Tibial nerve (tissue), 4 donors: Measurements from ENCODE around the gene AGAP5. TPM values are rescaled to one million over a fixed set of nuclear protein-coding genes. Genes with fewer than 3 reads are reported as not detected.
"Not testable (repeated sequence)": the region's sequence is repeated elsewhere in the genome, so short reads cannot be mapped to it uniquely, and the experiment has no call there.

Experiments
- DNase-seq, 2 donors: peaks; one replicate each; pipeline ENCODE4 v3.0.0-alpha.2; 2019; ENCODE audit warnings: low spot score in 2 of 2
- H3K27ac ChIP-seq, 4 donors: fragments of 200-600 bp; sonication (generic) in 3 of 4; one replicate each; pipeline ENCODE4 v1.5.1; 2017 to 2019; ENCODE audit warnings: mild to moderate bottlenecking in 1 of 4
- H3K27me3 ChIP-seq, 2 donors: fragments of 200-600 bp; sonication (generic) in 1 of 2; one replicate each; pipeline versions ENCODE4 v1.5.1 to v1.6.0; 2017 to 2019
- H3K36me3 ChIP-seq, 3 donors: fragments of 200-600 bp; sonication (generic); one replicate each; pipeline ENCODE4 v1.5.1; 2018 to 2019
- H3K4me1 ChIP-seq, 4 donors: fragments of 200-600 bp; sonication (generic) in 3 of 4; one replicate each; pipeline ENCODE4 v1.5.1; 2017 to 2019
- H3K4me3 ChIP-seq, 4 donors: fragments of 200-600 bp; sonication (generic) in 3 of 4; one replicate each; pipeline ENCODE4 v1.5.1; 2017 to 2019; ENCODE audit warnings: mild to moderate bottlenecking in 1 of 4, moderate library complexity in 1 of 4
- H3K9me3 ChIP-seq, 4 donors: fragments of 200-600 bp; sonication (generic) in 3 of 4; one replicate each; pipeline ENCODE4 v1.5.1; 2017 to 2019
- WGBS, 2 donors: methylation state at CpG; one replicate each; pipeline ENCODE4 v1.1.5; 2018; 5-methylcytosine and 5-hydroxymethylcytosine counted together
- total RNA-seq, 4 donors: library from RNA; depleted of rRNA; stranded (reverse); fragments of >200 nt; gene quantifications; one replicate each; pipeline ENCODE4 v1.1.0, GENCODE V29; 2016

The AGAP5 gene
- total RNA-seq, 4 donors from 2014 or later: 7.8 to 13.8 (median 8.8) TPM

DNA sequence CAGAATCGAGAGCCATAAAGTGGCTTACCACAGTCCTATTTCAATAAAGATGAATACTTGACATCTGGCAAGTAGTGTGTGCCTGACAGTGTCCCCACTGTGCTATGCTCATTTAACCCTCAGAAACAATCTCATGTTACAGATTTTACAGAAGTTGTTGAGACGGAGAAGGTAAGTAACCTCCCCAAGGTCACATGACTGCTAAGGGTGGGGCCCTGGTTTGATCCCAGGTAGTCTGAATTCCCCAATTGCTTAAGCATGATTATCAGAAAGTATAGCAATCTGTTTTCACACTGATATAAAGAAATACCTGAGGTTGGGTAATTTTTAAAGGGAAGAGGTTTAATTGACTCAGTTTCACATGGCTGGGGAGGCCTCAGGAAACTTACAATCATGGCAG is 910 bp upstream of the AGAP5 start:
- H3K36me3 ChIP-seq: peaks cover 0 to 21% (median 0%) of the 10 kb centered on the region in 3 donors
- not testable (repeated sequence) for DNase-seq, H3K4me1 ChIP-seq, H3K9me3 ChIP-seq, H3K4me3 ChIP-seq, H3K27ac ChIP-seq, H3K27me3 ChIP-seq
- WGBS, 2 donors: 88 to 93% methylated on average over 2 of the region's 2 CpGs

DNA sequence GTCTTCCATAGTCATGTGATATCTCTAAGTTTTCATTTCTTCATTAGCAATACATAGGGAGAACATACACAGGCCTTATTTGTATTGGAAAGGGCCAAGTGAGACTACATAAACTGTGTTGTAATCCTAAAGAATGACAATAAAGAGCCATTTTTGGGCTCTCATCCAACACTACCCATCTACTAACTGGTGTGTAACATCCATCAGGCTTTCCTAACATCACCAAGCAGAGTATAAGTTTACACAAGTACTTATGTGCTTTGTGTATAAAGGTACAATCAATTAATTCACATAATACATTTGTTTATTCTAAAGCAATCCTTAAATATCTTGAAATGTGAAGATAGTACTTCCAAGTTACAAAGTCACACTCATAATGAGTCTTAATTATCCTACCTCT is 2.6 kb downstream of the AGAP5 start:
- not testable (repeated sequence) for H3K4me1 ChIP-seq, H3K4me3 ChIP-seq, H3K27me3 ChIP-seq, H3K9me3 ChIP-seq, H3K27ac ChIP-seq, DNase-seq
- peaks cover 0 to 17% (median 0%) of the 10 kb centered on the region in 3 donors for H3K36me3 ChIP-seq

DNA sequence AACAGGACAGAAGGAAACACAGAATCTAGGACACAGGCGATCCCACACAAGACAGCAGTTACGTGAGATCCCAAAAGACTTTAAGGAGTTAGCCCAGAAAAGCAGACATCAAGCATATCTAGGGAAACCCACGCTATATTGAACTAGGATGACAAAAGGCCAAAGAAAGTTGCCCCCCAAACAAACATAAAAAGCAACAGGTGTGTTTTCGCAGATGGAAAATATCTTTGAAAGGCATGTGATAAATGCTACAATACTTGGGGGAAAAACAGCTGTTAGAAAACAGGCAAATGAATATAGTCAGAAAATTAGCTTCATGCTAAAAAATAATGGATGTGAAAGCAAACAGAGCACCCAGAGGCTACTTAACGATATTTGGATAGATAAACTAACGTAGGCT is 7.2 kb downstream of the AGAP5 start:
- WGBS, 2 donors: 86 to 90% methylated on average over 6 of the region's 6 CpGs
- H3K9me3 ChIP-seq, H3K27me3 ChIP-seq, DNase-seq, H3K4me3 ChIP-seq, H3K27ac ChIP-seq, H3K4me1 ChIP-seq: not testable (repeated sequence)
- H3K36me3 ChIP-seq: peaks cover 0 to 18% (median 0%) of the 10 kb centered on the region in 3 donors

DNA sequence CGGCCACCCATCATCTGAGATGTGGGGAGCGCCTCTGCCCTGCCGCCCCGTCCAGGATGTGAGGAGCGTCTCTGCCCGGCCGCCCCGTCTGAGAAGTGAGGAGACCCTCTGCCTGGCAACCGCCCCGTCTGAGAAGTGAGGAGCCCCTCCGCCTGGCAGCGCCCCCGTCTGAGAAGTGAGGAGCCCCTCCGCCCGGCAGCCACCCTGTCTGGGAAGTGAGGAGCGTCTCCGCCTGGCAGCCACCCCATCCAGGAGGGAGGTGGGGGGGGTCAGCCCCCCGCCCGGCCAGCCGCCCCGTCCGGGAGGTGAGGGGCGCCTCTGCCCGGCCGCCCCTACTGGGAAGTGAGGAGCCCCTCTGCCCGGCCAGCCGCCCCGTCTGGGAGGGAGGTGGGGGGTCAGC is 8.3 kb downstream of the AGAP5 start:
- not testable (repeated sequence) for DNase-seq, H3K27ac ChIP-seq, H3K4me3 ChIP-seq, H3K9me3 ChIP-seq, H3K27me3 ChIP-seq, H3K4me1 ChIP-seq
- WGBS, 2 donors: 98% methylated on average over 15 of the region's 28 CpGs; no CpG with 5 or more reads in 1 of the 2 donors
- peaks cover 0 to 22% (median 0%) of the 10 kb centered on the region in 3 donors for H3K36me3 ChIP-seq

DNA sequence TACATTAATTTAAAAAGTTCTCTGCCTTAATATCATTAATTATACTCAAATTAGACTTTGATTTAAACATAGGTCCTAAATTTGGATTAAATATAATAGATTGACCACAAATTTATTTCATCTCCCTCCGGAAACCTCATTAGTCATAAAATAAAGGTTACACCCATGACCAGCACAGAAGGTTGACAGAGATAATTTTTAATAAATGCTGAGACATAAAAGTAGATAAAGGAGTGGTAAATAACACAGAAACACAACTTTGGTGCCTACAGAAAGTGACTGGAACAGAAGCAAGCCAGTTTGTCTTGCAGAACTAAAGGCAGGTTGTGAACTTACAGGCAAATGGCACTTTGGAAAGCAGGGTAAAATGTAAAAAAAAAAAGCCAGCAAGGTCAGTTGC is 10.3 kb downstream of the AGAP5 start:
- H3K36me3 ChIP-seq: peaks cover 0 to 22% (median 0%) of the 10 kb centered on the region in 3 donors
- not testable (repeated sequence) for H3K4me1 ChIP-seq, H3K27ac ChIP-seq, H3K4me3 ChIP-seq, H3K27me3 ChIP-seq, DNase-seq, H3K9me3 ChIP-seq
- 87 to 90% methylated on average over 1 of the region's 1 CpG for WGBS, 2 donors

DNA sequence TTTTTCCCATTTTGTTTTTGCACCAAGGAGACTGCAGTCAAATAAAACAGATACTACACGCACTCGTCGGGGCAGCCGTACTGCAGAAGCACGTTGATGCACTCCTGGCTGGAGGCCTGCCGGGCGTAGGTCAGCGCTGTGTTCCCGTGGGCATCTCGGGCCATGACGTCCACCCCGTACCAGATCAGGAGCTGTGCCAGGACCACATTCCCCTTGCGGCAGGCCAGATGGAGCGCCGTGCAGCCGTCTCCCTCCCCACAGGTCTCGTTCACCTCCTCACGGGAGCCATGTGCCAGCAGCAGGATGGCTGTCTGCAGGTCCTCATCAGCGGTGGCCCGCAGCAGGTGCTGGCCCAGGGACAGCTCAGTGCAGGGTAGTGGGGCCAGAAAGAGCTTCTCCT is 23.4 kb downstream of the AGAP5 start:
- not testable (repeated sequence) for H3K4me1 ChIP-seq, H3K27ac ChIP-seq, H3K27me3 ChIP-seq, H3K4me3 ChIP-seq, DNase-seq, H3K36me3 ChIP-seq, H3K9me3 ChIP-seq
- no CpG with 5 or more reads among the region's 20 CpGs for WGBS, 2 donors

DNA sequence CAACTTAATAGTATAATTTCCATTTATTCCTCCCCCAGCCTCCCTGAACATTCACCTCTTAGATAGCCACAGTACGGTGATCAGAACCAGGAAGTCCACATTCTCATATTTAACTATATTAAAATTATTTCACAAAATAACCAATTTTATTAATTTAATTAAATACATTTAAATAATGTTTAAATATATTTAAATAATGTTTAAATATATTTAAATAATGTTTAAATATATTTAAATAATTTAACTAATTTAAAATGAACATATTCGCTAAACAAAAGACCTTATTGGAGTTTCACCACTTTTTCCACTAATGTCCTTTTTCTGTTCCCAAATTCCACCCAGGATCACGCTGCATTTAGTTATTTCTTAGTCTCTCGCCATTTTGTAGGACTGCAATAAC is 29.5 kb downstream of the AGAP5 start:
- 82 to 86% methylated on average over 4 of the region's 4 CpGs for WGBS, 2 donors
- H3K36me3 ChIP-seq: not testable (repeated sequence)

DNA sequence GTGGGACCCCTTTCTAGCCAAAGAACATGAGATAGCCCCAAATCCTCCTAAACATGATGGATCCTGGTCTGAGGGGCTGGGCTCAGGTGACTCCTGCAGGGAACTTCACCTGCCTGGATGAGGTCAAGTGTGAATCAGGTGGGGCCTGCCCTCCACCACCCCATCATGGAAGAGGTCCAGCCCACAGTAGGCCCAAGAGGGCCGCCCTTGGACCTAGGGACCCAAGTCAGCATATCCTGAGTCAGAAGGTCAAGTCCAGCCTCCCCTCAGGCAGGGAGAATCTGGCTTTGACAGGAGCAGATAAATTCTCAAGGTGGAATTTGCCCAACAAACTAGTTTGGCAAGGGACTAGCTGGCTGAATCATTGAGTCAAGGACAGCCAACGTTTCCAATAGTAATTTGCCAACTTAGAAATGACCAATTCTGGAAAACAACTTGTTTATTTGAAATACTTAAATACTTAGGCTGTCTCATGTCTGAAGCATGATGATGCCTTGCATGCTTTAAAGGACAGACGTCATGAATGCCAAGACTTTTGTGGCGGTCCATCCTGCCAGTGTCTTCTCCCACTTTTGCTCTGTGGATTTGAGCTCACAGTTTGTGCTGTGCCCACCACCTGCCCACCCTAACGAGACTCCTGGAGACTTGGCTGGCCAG is 31.6 kb downstream of the AGAP5 start:
- not testable (repeated sequence) for DNase-seq, H3K27ac ChIP-seq, H3K4me3 ChIP-seq, H3K4me1 ChIP-seq, H3K27me3 ChIP-seq, H3K9me3 ChIP-seq, H3K36me3 ChIP-seq
- WGBS, 2 donors: 55 to 71% methylated on average over 3 to 4 of the region's 5 CpGs

More for the DNA sequence above, 29.5 kb downstream of the AGAP5 start:
- not testable (repeated sequence) for H3K27me3 ChIP-seq, H3K27ac ChIP-seq, DNase-seq, H3K4me3 ChIP-seq, H3K9me3 ChIP-seq, H3K4me1 ChIP-seq

DNA sequence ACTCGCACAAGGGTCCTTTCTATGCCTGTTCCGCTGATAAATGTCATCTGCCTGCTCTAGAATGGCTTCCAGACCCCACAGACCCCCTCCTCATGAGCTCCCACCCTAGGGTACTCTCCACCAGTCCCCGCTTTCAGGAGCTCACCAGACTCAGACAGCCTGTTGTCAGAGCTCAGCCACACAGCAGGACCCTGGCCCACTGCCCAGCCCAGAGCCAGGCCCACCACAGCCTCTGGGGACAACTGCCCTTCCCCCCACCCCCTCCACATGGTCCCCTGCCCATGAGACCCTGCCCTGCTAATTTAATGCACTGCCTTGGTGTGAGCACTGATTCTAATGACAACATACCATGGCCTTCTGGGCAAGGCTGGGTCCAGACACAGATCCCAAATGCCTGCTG is 32.3 kb downstream of the AGAP5 start:
- not testable (repeated sequence) for DNase-seq, H3K9me3 ChIP-seq, H3K36me3 ChIP-seq, H3K27ac ChIP-seq, H3K4me1 ChIP-seq, H3K27me3 ChIP-seq, H3K4me3 ChIP-seq
- WGBS, 2 donors: 75 to 83% methylated on average over 3 of the region's 3 CpGs

DNA sequence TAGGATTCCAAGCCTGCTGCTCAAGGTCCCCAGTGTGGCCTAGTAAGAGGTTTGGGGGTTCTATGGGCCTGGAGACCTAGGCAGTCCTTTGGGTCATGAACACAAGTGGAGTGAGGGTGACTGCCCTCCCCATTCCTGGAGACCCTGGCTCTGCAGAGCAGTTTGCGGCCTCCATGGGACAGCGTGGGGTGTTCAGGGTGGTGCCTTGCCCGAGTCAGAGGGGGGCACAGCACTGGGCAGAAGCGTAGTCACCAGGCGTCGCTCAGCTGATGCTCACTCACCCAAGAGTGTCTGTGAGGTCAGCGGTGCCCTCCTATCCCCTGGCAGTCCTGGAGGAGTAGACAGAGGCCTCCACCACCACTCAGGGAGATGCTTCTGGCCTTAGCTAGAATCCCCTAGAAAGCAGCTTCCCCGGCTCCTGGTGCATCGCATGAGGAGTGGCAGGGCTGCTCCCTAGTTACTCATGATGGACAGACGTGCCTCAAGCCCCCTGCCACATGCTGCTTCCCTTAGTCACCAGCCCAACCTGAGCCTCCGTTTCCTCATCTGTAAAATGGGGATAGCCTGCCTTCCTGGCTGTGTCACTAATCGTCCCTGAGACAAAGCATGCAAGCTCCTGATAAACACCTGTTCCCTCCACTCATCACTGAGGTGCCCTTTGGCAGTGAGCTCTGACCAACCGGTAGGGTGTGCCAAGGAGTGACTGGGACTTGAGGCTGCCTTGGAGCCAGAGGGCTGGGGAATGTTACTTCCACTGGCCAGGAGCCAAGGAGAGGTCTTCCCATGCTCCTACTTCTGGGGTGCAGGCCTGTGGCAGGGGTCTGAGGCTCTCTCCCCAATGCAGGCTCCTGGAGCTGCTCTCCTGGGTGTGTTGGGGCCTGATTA is 33.5 kb downstream of the AGAP5 start:
- H3K36me3 ChIP-seq, H3K9me3 ChIP-seq, H3K27ac ChIP-seq, H3K4me3 ChIP-seq, DNase-seq, H3K4me1 ChIP-seq, H3K27me3 ChIP-seq: not testable (repeated sequence)
- 74% methylated on average over 6 of the region's 13 CpGs; no CpG with 5 or more reads in 1 of the 2 donors for WGBS, 2 donors

DNA sequence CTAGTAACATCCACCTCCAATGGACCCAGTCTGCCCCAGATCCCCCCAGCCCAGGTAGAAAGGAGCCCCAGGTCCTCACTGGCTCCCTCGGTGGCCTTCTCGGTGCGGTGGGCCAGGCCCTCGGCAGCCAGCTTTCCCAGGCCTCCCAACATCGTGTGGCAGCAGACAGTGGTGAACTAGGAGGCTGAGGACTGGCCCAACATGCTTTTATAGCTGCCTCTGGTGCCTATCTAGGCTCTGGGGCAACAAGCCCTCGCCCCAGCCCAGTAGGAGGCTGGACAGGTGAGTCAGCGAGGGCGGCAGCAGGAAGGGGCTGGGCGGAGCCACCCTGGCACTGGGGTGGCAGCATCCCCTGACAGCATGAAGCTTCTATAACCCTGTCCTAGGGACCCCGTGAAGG is 34.3 kb downstream of the AGAP5 start:
- H3K27ac ChIP-seq, DNase-seq, H3K4me1 ChIP-seq, H3K9me3 ChIP-seq, H3K36me3 ChIP-seq, H3K4me3 ChIP-seq, H3K27me3 ChIP-seq: not testable (repeated sequence)
- WGBS, 2 donors: 68 to 83% methylated on average over 6 to 10 of the region's 10 CpGs

DNA sequence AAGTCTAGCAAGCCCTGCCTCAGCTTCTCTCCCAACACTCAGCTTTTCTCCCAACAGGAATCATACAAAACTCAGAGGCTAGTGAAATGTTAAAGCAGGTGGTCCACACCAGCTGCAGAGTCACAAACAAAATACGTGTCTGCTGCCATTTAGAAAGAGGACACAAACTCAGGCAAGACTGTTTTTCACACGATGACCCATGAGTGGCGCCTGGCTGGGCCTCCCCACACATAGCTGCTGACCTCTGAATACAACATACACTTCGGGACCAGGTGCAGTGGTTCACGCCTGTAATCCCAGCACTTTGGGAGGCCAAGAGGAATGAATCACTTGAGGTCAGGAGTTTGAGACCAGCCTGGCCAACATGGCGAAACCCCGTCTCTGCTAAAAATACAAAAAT is 35.2 kb downstream of the AGAP5 start:
- WGBS, 2 donors: 84 to 85% methylated on average over 7 of the region's 7 CpGs
- H3K9me3 ChIP-seq, H3K4me1 ChIP-seq, H3K27me3 ChIP-seq, H3K36me3 ChIP-seq, H3K4me3 ChIP-seq, H3K27ac ChIP-seq, DNase-seq: not testable (repeated sequence)
